NT2/D1 (cell line): Measurements from ENCODE around the gene MDM2.

ENCODE experiments used
- DNase-seq: peaks from one replicate; pipeline ENCODE4 v3.0.0-alpha.2; 2011; ENCODE audit warnings: low read depth, low spot score
- H3K27me3 ChIP-seq: 2 replicates; pipeline ENCODE4 v1.6.0; 2011; ENCODE audit warnings: mild to moderate bottlenecking; ENCODE audit not compliant: insufficient read length, insufficient read depth
- H3K36me3 ChIP-seq: 2 replicates; pipeline ENCODE4 v1.6.1; 2011; ENCODE audit warnings: mild to moderate bottlenecking, low read length, mixed read lengths; ENCODE audit not compliant: insufficient read depth, insufficient read length
- H3K4me1 ChIP-seq: 2 replicates; pipeline ENCODE4 v1.5.1; 2011; ENCODE audit not compliant: insufficient read depth, insufficient read length
- H3K4me3 ChIP-seq: 2 replicates; pipeline ENCODE4 v1.5.1; 2011; ENCODE audit warnings: low read depth; ENCODE audit not compliant: insufficient read length
- H3K9ac ChIP-seq: 2 replicates; pipeline ENCODE4 v1.6.0; 2011; ENCODE audit warnings: low read depth; ENCODE audit not compliant: insufficient read length
- H3K9me3 ChIP-seq: 2 replicates; pipeline ENCODE4 v1.5.1; 2011; ENCODE audit warnings: mild to moderate bottlenecking, low read length; ENCODE audit not compliant: insufficient read depth
- SUZ12 ChIP-seq: IDR thresholded peaks from 2 replicates; pipeline ENCODE4 v1.6.1; 2011; ENCODE audit not compliant: insufficient read length, insufficient read depth; ENCODE audit errors: extremely low read depth
- YY1 ChIP-seq: IDR thresholded peaks from 2 replicates; pipeline ENCODE4 v1.6.1; 2011; ENCODE audit not compliant: insufficient read length, insufficient read depth
- ZNF274 ChIP-seq: IDR thresholded peaks from 2 replicates; pipeline ENCODE4 v1.6.1; 2011; ENCODE audit warnings: mild to moderate bottlenecking, low read depth, low read length

The MDM2 gene

GRCh38 chr12:68775121-68775630 lies 32.8 kb upstream of the MDM2 start:
- Histone ChIP-seq H3K9me3 (no peaks in the 10 kb centered on the region), H3K36me3 (no peaks in the 10 kb centered on the region), H3K9ac (no peak overlapping the region), H3K4me3 (no peak overlapping the region), H3K27me3 (no peaks in the 10 kb centered on the region), H3K4me1 (no peaks in the 10 kb centered on the region)
- DNase-seq: no peak
- TF ChIP-seq SUZ12 (no peak), ZNF274 (no peak), YY1 (no peak)

GRCh38 chr12:68776976-68777610 lies 30.9 kb upstream of the MDM2 start:
- H3K27me3 ChIP-seq: no peaks in the 10 kb centered on the region
- TF ChIP-seq YY1 (no peak), ZNF274 (no peak), SUZ12 (no peak)
- no peaks in the 10 kb centered on the region for H3K9me3 ChIP-seq
- no peak overlapping the region for H3K4me3 ChIP-seq
- H3K4me1 ChIP-seq: no peaks in the 10 kb centered on the region
- no peak overlapping the region for H3K9ac ChIP-seq
- H3K36me3 ChIP-seq: no peaks in the 10 kb centered on the region
- DNase-seq: no peak

GRCh38 chr12:68779280-68779679 lies 28.7 kb upstream of the MDM2 start:
- Histone ChIP-seq H3K4me3 (no peak overlapping the region), H3K9me3 (no peaks in the 10 kb centered on the region), H3K27me3 (no peaks in the 10 kb centered on the region), H3K36me3 (no peaks in the 10 kb centered on the region), H3K4me1 (no peaks in the 10 kb centered on the region), H3K9ac (no peak overlapping the region)
- TF ChIP-seq SUZ12: no peak
- TF ChIP-seq YY1: no peak
- no peak for TF ChIP-seq ZNF274
- DNase-seq: no peak

GRCh38 chr12:68780731-68781130 lies 27.2 kb upstream of the MDM2 start:
- Histone ChIP-seq H3K27me3 (no peaks in the 10 kb centered on the region), H3K4me3 (no peak overlapping the region), H3K9me3 (no peaks in the 10 kb centered on the region), H3K9ac (no peak overlapping the region), H3K4me1 (no peaks in the 10 kb centered on the region), H3K36me3 (no peaks in the 10 kb centered on the region)
- TF ChIP-seq ZNF274: no peak
- TF ChIP-seq YY1: no peak
- TF ChIP-seq SUZ12: no peak
- DNase-seq: no peak

GRCh38 chr12:68781728-68782127 lies 26.2 kb upstream of the MDM2 start:
- Histone ChIP-seq H3K9ac (no peak overlapping the region), H3K9me3 (no peaks in the 10 kb centered on the region), H3K27me3 (no peaks in the 10 kb centered on the region), H3K36me3 (no peaks in the 10 kb centered on the region), H3K4me1 (no peaks in the 10 kb centered on the region), H3K4me3 (no peak overlapping the region)
- TF ChIP-seq SUZ12 (no peak), YY1 (no peak), ZNF274 (no peak)
- no peak for DNase-seq

- no peak overlapping the region for H3K4me3 ChIP-seq
- no peak for TF ChIP-seq YY1
- no peak for TF ChIP-seq ZNF274
- no peak for TF ChIP-seq SUZ12
- H3K9me3 ChIP-seq: no peaks in the 10 kb centered on the region
- no peak overlapping the region for H3K9ac ChIP-seq
- DNase-seq: no peak
- no peaks in the 10 kb centered on the region for H3K27me3 ChIP-seq
- no peaks in the 10 kb centered on the region for H3K36me3 ChIP-seq
- no peaks in the 10 kb centered on the region for H3K4me1 ChIP-seq
These were observed 24.0 kb upstream of the MDM2 start for GRCh38 chr12:68784015-68784414.

GRCh38 chr12:68785358-68785757 lies 22.6 kb upstream of the MDM2 start:
- Histone ChIP-seq H3K27me3 (no peaks in the 10 kb centered on the region), H3K36me3 (no peaks in the 10 kb centered on the region), H3K4me3 (no peak overlapping the region), H3K9ac (no peak overlapping the region), H3K4me1 (no peaks in the 10 kb centered on the region), H3K9me3 (no peaks in the 10 kb centered on the region)
- no peak for DNase-seq
- no peak for TF ChIP-seq SUZ12
- TF ChIP-seq YY1: no peak
- no peak for TF ChIP-seq ZNF274

GRCh38 chr12:68785823-68786222 lies 22.2 kb upstream of the MDM2 start:
- DNase-seq: no peak
- no peak overlapping the region for H3K4me3 ChIP-seq
- H3K9ac ChIP-seq: no peak overlapping the region
- no peaks in the 10 kb centered on the region for H3K4me1 ChIP-seq
- no peaks in the 10 kb centered on the region for H3K27me3 ChIP-seq
- H3K9me3 ChIP-seq: no peaks in the 10 kb centered on the region
- TF ChIP-seq YY1 (no peak), SUZ12 (no peak), ZNF274 (no peak)
- no peaks in the 10 kb centered on the region for H3K36me3 ChIP-seq
